ENCODE data around the gene ZNF581.

Gene ZNF581

GRCh38 chr19:55680339-55681130 is 37.1 kb downstream of the ZNF581 start:
- Histone ChIP-seq H4K8ac (ENCODE audit: low read depth, low read length) (no peak overlapping the region), H3K4me1 (ENCODE audit: control insufficient read depth in 1 of 2, insufficient read depth in 2 of 2, low read length in 2 of 2) (peaks cover 0 to 3% of the 10 kb centered on the region in 2 experiments), H3K23ac (ENCODE audit: low read length) (no peak overlapping the region), H4K91ac (ENCODE audit: low read depth, low read length) (no peak overlapping the region), H3K79me2 (ENCODE audit: control insufficient read depth, insufficient read depth, low read length, poor library complexity) (peaks cover 5% of the 10 kb centered on the region), H2BK120ac (ENCODE audit: insufficient read depth, low read length, poor library complexity) (no peak overlapping the region), H3K79me1 (ENCODE audit: low read length) (no peaks in the 10 kb centered on the region), H3K4me2 (ENCODE audit: low read length) (no peak overlapping the region), H3K27ac (ENCODE audit: low read depth, low read length) (no peak overlapping the region), H3K9me3 (ENCODE audit: insufficient read depth, low read depth, low read length) (peaks cover 2% of the 10 kb centered on the region), H3K18ac (ENCODE audit: low read length) (no peak overlapping the region), H2BK5ac (ENCODE audit: low read depth, low read length, poor library complexity) (no peak overlapping the region), H3K27me3 (ENCODE audit: insufficient read depth, low read length) (no peaks in the 10 kb centered on the region), H3K4ac (ENCODE audit: low read depth, low read length) (no peak overlapping the region), H3K9ac (ENCODE audit: low read length) (no peak overlapping the region), H2AFZ (ENCODE audit: insufficient read depth, low read length, poor library complexity) (no peak overlapping the region), H3K36me3 (ENCODE audit: control insufficient read depth in 1 of 2, insufficient read depth in 2 of 2, low read length in 2 of 2) (peaks cover 64 to 66% of the 10 kb centered on the region in 2 experiments), H3K4me3 (ENCODE audit: low read depth, low read length) (no peak overlapping the region), H4K12ac (ENCODE audit: low read depth, low read length) (no peak overlapping the region), H2AK5ac (ENCODE audit: low read length) (no peak overlapping the region), H3K14ac (ENCODE audit: low read length) (no peak overlapping the region), H2BK12ac (ENCODE audit: low read length) (no peak overlapping the region)
- no peak for DNase-seq
- WGBS (ENCODE audit: extremely low coverage, insufficient coverage, insufficient read length), result no CpG with 5 or more reads among the region's 20 CpGs

- Histone ChIP-seq H4K12ac (ENCODE audit: low read depth, low read length) (no peak overlapping the region), H3K4me1 (ENCODE audit: control insufficient read depth in 1 of 2, insufficient read depth in 2 of 2, low read length in 2 of 2) (no peaks in the 10 kb centered on the region), H4K91ac (ENCODE audit: low read depth, low read length) (no peak overlapping the region), H4K8ac (ENCODE audit: low read depth, low read length) (no peak overlapping the region), H2BK5ac (ENCODE audit: low read depth, low read length, poor library complexity) (no peak overlapping the region), H2AK5ac (ENCODE audit: low read length) (no peak overlapping the region), H3K9me3 (ENCODE audit: insufficient read depth, low read depth, low read length) (peaks cover 2% of the 10 kb centered on the region), H3K4ac (ENCODE audit: low read depth, low read length) (no peak overlapping the region), H3K79me2 (ENCODE audit: control insufficient read depth, insufficient read depth, low read length, poor library complexity) (peaks cover 1% of the 10 kb centered on the region), H3K18ac (ENCODE audit: low read length) (no peak overlapping the region), H3K27me3 (ENCODE audit: insufficient read depth, low read length) (no peaks in the 10 kb centered on the region), H3K27ac (ENCODE audit: low read depth, low read length) (no peak overlapping the region), H3K4me3 (ENCODE audit: low read depth, low read length) (no peak overlapping the region), H2AFZ (ENCODE audit: insufficient read depth, low read length, poor library complexity) (no peak overlapping the region), H3K79me1 (ENCODE audit: low read length) (no peaks in the 10 kb centered on the region), H3K14ac (ENCODE audit: low read length) (no peak overlapping the region), H2BK120ac (ENCODE audit: insufficient read depth, low read length, poor library complexity) (no peak overlapping the region), H3K36me3 (ENCODE audit: control insufficient read depth in 1 of 2, insufficient read depth in 2 of 2, low read length in 2 of 2) (peaks cover 72 to 75% of the 10 kb centered on the region in 2 experiments), H3K23ac (ENCODE audit: low read length) (no peak overlapping the region), H3K9ac (ENCODE audit: low read length) (no peak overlapping the region), H3K4me2 (ENCODE audit: low read length) (no peak overlapping the region), H2BK12ac (ENCODE audit: low read length) (no peak overlapping the region)
- WGBS (ENCODE audit: extremely low coverage, insufficient coverage, insufficient read length), result no CpG with 5 or more reads among the region's 9 CpGs
- no peak for DNase-seq
These were observed 38.0 kb downstream of the ZNF581 start for GRCh38 chr19:55681131-55682092.

GRCh38 chr19:55683449-55684261 is 40.2 kb downstream of the ZNF581 start:
- H3K4me2 ChIP-seq (ENCODE audit: low read length), result no peak overlapping the region
- no peak overlapping the region for H4K8ac ChIP-seq (ENCODE audit: low read depth, low read length)
- no peaks in the 10 kb centered on the region for H3K79me2 ChIP-seq (ENCODE audit: control insufficient read depth, insufficient read depth, low read length, poor library complexity)
- no peak overlapping the region for H4K12ac ChIP-seq (ENCODE audit: low read depth, low read length)
- no peak overlapping the region for H2BK120ac ChIP-seq (ENCODE audit: insufficient read depth, low read length, poor library complexity)
- no peak overlapping the region for H2AK5ac ChIP-seq (ENCODE audit: low read length)
- H3K27me3 ChIP-seq (ENCODE audit: insufficient read depth, low read length), result no peaks in the 10 kb centered on the region
- H2BK12ac ChIP-seq (ENCODE audit: low read length), result no peak overlapping the region
- DNase-seq, result no peak
- H3K27ac ChIP-seq (ENCODE audit: low read depth, low read length), result no peak overlapping the region
- no peak overlapping the region for H2BK5ac ChIP-seq (ENCODE audit: low read depth, low read length, poor library complexity)
- no peak overlapping the region for H3K18ac ChIP-seq (ENCODE audit: low read length)
- H4K91ac ChIP-seq (ENCODE audit: low read depth, low read length), result no peak overlapping the region
- H3K4ac ChIP-seq (ENCODE audit: low read depth, low read length), result peak overlapping the region; percentile 17
- WGBS (ENCODE audit: extremely low coverage, insufficient coverage, insufficient read length), result no CpG with 5 or more reads among the region's 22 CpGs
- H2AFZ ChIP-seq (ENCODE audit: insufficient read depth, low read length, poor library complexity), result no peak overlapping the region
- H3K36me3 ChIP-seq (ENCODE audit: control insufficient read depth in 1 of 2, insufficient read depth in 2 of 2, low read length in 2 of 2), result peaks cover 78 to 79% of the 10 kb centered on the region in 2 experiments
- no peaks in the 10 kb centered on the region for H3K4me1 ChIP-seq (ENCODE audit: control insufficient read depth in 1 of 2, insufficient read depth in 2 of 2, low read length in 2 of 2)
- H3K14ac ChIP-seq (ENCODE audit: low read length), result no peak overlapping the region
- H3K79me1 ChIP-seq (ENCODE audit: low read length), result no peaks in the 10 kb centered on the region
- no peak overlapping the region for H3K4me3 ChIP-seq (ENCODE audit: low read depth, low read length)
- H3K9me3 ChIP-seq (ENCODE audit: insufficient read depth, low read depth, low read length), result peaks cover 2% of the 10 kb centered on the region
- H3K23ac ChIP-seq (ENCODE audit: low read length), result no peak overlapping the region
- no peak overlapping the region for H3K9ac ChIP-seq (ENCODE audit: low read length)
